KMS-11 (cell line): ENCODE measurements around the gene CHADL.

Source experiments
- H2AFZ ChIP-seq: fragments of 200-600 bp; sonication (generic); 2 replicates; pipeline ENCODE4 v1.6.1; 2016; ENCODE audit warnings: antibody characterized with exemption, mixed run types, low read depth
- H3K27ac ChIP-seq: fragments of 200-600 bp; sonication (generic); 2 replicates; pipeline ENCODE4 v1.6.1; 2016; ENCODE audit warnings: mild to moderate bottlenecking, mixed run types
- H3K27me3 ChIP-seq: fragments of 200-600 bp; sonication (generic); 2 replicates; pipeline ENCODE4 v1.6.1; 2017; ENCODE audit warnings: mild to moderate bottlenecking, low read depth, mixed run types, moderate library complexity; ENCODE audit not compliant: insufficient read depth
- H3K36me3 ChIP-seq: fragments of 200-600 bp; sonication (generic); 2 replicates; pipeline ENCODE4 v1.6.1; 2017; ENCODE audit warnings: mild to moderate bottlenecking, mixed run types; ENCODE audit not compliant: insufficient read depth
- H3K4me1 ChIP-seq: fragments of 200-600 bp; sonication (generic); 2 replicates; pipeline ENCODE4 v1.6.1; 2016; ENCODE audit warnings: mild to moderate bottlenecking, low read depth, mixed run types; ENCODE audit not compliant: poor library complexity, severe bottlenecking
- H3K4me2 ChIP-seq: fragments of 200-600 bp; sonication (generic); 2 replicates; pipeline ENCODE4 v1.7.0; 2016; ENCODE audit warnings: mild to moderate bottlenecking, mixed run types
- H3K4me3 ChIP-seq: fragments of 200-600 bp; sonication (generic); IDR thresholded peaks from 2 replicates; pipeline ENCODE4 v1.6.1; 2017; ENCODE audit warnings: low read depth, low read length, mixed read lengths; ENCODE audit not compliant: insufficient read depth
- H3K79me2 ChIP-seq: fragments of 200-600 bp; sonication (generic); 2 replicates; pipeline ENCODE4 v1.6.1; 2016; ENCODE audit warnings: low read depth, mixed run types; ENCODE audit not compliant: insufficient read depth
- H3K9ac ChIP-seq: fragments of 200-600 bp; sonication (generic); 2 replicates; pipeline ENCODE4 v1.6.1; 2016; ENCODE audit warnings: mild to moderate bottlenecking, mixed run types
- H4K20me1 ChIP-seq: fragments of 200-600 bp; sonication (generic); 2 replicates; pipeline ENCODE4 v1.6.1; 2016; ENCODE audit warnings: mild to moderate bottlenecking, mixed run types; ENCODE audit not compliant: insufficient read depth
- CTCF ChIP-seq: fragments of 200-600 bp; sonication (generic); conservative IDR thresholded peaks from 2 replicates; pipeline ENCODE4 v1.6.1; 2017; ENCODE audit warnings: low read depth, mild to moderate bottlenecking, antibody characterized with exemption, low read length, moderate library complexity, mixed read lengths

The CHADL gene

GRCh38 chr22:41285820-41286638, 45.3 kb upstream of the CHADL start, which contains the start of gene RANGAP1:
RANGAP1 (minus strand) TSS chr22:41286187; CDS start chr22:41281044, 5,143 bp downstream.
- Histone ChIP-seq H3K27ac (peak within 1 kb of the TSS; percentile 83), H3K9ac (peak within 1 kb of the TSS; percentile 82), H3K4me2 (peak within 1 kb of the TSS; percentile 81), H3K79me2 (peaks cover 45% of the 10 kb centered on the region), H4K20me1 (no peaks in the 10 kb centered on the region), H3K36me3 (0 out of 2 replicates have a peak, but pooled peaks cover 9% of the 10 kb centered on the region), H3K4me1 (peaks cover 17% of the 10 kb centered on the region), H3K4me3 (peak within 1 kb of the TSS; percentile 39), H2AFZ (peak within 1 kb of the TSS; percentile 84), H3K27me3 (no peaks in the 10 kb centered on the region)
- 0 out of 2 replicates have a peak, but pooled peaks have one; percentile 11 for TF ChIP-seq CTCF

GRCh38 chr22:41285441-41285819, 44.7 kb upstream of the CHADL start:
- peak overlapping the region; percentile 81 for H3K4me2 ChIP-seq
- no peaks in the 10 kb centered on the region for H4K20me1 ChIP-seq
- no peak for TF ChIP-seq CTCF
- peaks cover 17% of the 10 kb centered on the region for H3K4me1 ChIP-seq
- no peak overlapping the region for H3K4me3 ChIP-seq
- peak overlapping the region; percentile 82 for H3K9ac ChIP-seq
- 0 out of 2 replicates have a peak, but pooled peaks cover 9% of the 10 kb centered on the region for H3K36me3 ChIP-seq
- H2AFZ ChIP-seq = peak overlapping the region; percentile 53
- H3K27ac ChIP-seq = peak overlapping the region; percentile 83
- H3K27me3 ChIP-seq = no peaks in the 10 kb centered on the region
- H3K79me2 ChIP-seq = peaks cover 45% of the 10 kb centered on the region

- H3K79me2 ChIP-seq = peaks cover 45% of the 10 kb centered on the region
- peak overlapping the region; percentile 81 for H3K4me2 ChIP-seq
- H3K4me3 ChIP-seq = no peak overlapping the region
- H4K20me1 ChIP-seq = no peaks in the 10 kb centered on the region
- 0 out of 2 replicates have a peak, but pooled peaks cover 9% of the 10 kb centered on the region for H3K36me3 ChIP-seq
- no peak for TF ChIP-seq CTCF
- no peaks in the 10 kb centered on the region for H3K27me3 ChIP-seq
- H3K4me1 ChIP-seq = peaks cover 17% of the 10 kb centered on the region
- H2AFZ ChIP-seq = no peak overlapping the region
- peak overlapping the region; percentile 83; the same call in 1 of the 2 replicates for H3K27ac ChIP-seq
- no peak overlapping the region; the same call in 1 of the 2 replicates for H3K9ac ChIP-seq
Measured at GRCh38 chr22:41284465-41284864, 43.7 kb upstream of the CHADL start.

- no peak overlapping the region for H3K4me3 ChIP-seq
- no peak for TF ChIP-seq CTCF
- H3K36me3 ChIP-seq = peaks cover 16% of the 10 kb centered on the region
- peaks cover 45% of the 10 kb centered on the region for H3K79me2 ChIP-seq
- no peak overlapping the region for H2AFZ ChIP-seq
- H3K4me1 ChIP-seq = peaks cover 9% of the 10 kb centered on the region
- no peaks in the 10 kb centered on the region for H4K20me1 ChIP-seq
- no peak overlapping the region for H3K4me2 ChIP-seq
- no peak overlapping the region for H3K9ac ChIP-seq
- no peak overlapping the region for H3K27ac ChIP-seq
- no peaks in the 10 kb centered on the region for H3K27me3 ChIP-seq
Measured at GRCh38 chr22:41280854-41281253, 40.1 kb upstream of the CHADL start.
